ENCODE results near the gene JARID2. TPM values are rescaled to one million over a fixed set of nuclear protein-coding genes. Genes with fewer than 3 reads are reported as not detected.
A peak's percentile ranks its signal among the peaks of the same experiment; 100 is the strongest.

Gene JARID2
- total RNA-seq, 2 experiments from 2014 or later, result 19.0 to 19.5 TPM

DNA sequence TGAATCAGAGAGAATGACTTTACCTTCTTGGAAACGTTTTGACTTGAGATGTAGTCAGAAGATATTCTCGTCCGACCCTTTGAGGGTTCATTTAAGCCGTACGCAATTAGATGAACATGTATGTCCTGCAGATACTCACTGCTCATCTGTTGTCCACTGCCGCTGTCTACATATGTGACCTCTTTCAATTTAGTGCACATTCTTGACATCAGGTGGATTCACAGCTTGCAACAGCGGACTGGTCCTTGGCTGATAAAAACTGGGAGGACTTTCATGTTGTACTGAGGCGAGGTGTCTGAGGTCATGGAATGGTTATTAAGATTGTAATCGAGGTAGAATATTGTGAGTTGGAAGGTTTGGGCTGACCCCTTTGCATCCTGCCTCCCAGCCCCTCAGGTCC lies 194.2 kb downstream of the JARID2 start:
- Histone ChIP-seq H4K20me1 (ENCODE audit: insufficient read depth, low read length) (no peaks in the 10 kb centered on the region), H3K27ac (ENCODE audit: low read depth, low read length, poor library complexity, severe bottlenecking) (no peak overlapping the region), H3K4me2 (ENCODE audit: low read length) (no peak overlapping the region), H3K4me3 (ENCODE audit: low read depth, low read length, poor library complexity, severe bottlenecking) (no peak overlapping the region), H3K4me1 (ENCODE audit: insufficient read depth, low read length, poor library complexity, severe bottlenecking) (peaks cover 13% of the 10 kb centered on the region), H3K9me2 (ENCODE audit: insufficient read depth, low read length) (no peaks in the 10 kb centered on the region), H3K36me3 (ENCODE audit: insufficient read depth, low read length) (no peaks in the 10 kb centered on the region), H3K79me2 (ENCODE audit: insufficient read depth, low read depth, low read length) (no peaks in the 10 kb centered on the region), H2AFZ (ENCODE audit: low read length) (no peak overlapping the region), H3K9me3 (ENCODE audit: low read length) (peaks cover 3% of the 10 kb centered on the region; the same call in 1 of the 2 replicates)
- CTCF ChIA-PET (ENCODE audit: unreplicated experiment), result no interaction called here
- BruUV-seq (replicated peaks), result no TSS peak
- TF ChIP-seq, protein P1, sequence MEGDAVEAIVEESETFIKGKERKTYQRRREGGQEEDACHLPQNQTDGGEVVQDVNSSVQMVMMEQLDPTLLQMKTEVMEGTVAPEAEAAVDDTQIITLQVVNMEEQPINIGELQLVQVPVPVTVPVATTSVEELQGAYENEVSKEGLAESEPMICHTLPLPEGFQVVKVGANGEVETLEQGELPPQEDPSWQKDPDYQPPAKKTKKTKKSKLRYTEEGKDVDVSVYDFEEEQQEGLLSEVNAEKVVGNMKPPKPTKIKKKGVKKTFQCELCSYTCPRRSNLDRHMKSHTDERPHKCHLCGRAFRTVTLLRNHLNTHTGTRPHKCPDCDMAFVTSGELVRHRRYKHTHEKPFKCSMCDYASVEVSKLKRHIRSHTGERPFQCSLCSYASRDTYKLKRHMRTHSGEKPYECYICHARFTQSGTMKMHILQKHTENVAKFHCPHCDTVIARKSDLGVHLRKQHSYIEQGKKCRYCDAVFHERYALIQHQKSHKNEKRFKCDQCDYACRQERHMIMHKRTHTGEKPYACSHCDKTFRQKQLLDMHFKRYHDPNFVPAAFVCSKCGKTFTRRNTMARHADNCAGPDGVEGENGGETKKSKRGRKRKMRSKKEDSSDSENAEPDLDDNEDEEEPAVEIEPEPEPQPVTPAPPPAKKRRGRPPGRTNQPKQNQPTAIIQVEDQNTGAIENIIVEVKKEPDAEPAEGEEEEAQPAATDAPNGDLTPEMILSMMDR (conservative IDR thresholded peaks at IDR 0.05; ENCODE audit: low read length), result no peak
- TF ChIP-seq EZH2phosphoT487 (IDR thresholded peaks at IDR 0.05; ENCODE audit: borderline replicate concordance, low read depth, low read length), result no peak
- POLR2A ChIA-PET, result interaction anchor here (1.2 kb wide), 1 partner anchor 51 kb away, joined by 4 read pairs; no protein-coding TSS in a partner anchor
- no peak for DNase-seq (ENCODE audit: low spot score)
- intact Hi-C loops (cut with micrococcal nuclease; ENCODE audit: unreplicated experiment), result loop anchor here (2.0 to 10.0 kb wide), 2 partner anchors 185 to 1235 kb away; no protein-coding TSS in a partner anchor

DNA sequence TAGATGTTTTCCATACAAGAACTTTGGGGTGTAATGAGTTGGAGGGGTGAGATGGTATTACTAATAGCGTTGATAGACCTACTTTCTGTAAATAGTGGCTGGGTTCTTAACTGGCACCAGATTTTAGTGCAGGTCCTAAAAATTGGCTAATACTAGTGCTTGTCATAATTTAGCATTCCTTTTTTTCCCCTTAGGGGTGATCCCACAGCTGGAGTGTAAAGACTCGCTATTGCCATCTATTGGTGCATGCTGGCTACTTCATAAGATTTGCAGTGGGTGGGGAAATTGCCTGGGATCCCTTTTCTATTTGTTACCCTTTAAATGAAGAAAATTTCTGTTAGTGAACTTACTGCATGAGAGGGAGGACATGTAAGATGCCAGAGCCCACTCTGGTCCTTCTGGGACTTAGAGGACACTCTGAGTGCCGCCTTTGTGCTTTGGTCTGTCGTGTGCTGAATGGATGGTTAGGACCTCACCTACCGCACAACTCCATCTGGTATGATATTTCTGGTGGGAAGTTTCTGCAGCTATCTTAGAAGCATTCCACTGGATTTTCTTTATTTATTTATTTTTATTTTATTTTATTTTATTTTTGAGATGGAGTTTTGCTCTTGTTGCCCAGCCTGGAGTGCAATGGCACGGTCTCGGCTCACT lies 195.5 kb downstream of the JARID2 start:
- TF ChIP-seq EZH2phosphoT487 (IDR thresholded peaks at IDR 0.05; ENCODE audit: borderline replicate concordance, low read depth, low read length), result no peak
- TF ChIP-seq, protein P1 (conservative IDR thresholded peaks at IDR 0.05; ENCODE audit: low read length), result peak; percentile 89
- no peaks in the 10 kb centered on the region for H3K79me2 ChIP-seq (ENCODE audit: insufficient read depth, low read depth, low read length)
- H3K36me3 ChIP-seq (ENCODE audit: insufficient read depth, low read length), result no peaks in the 10 kb centered on the region
- intact Hi-C loops (cut with micrococcal nuclease; ENCODE audit: unreplicated experiment), result loop anchor here (1.0 to 10.0 kb wide), 3 partner anchors 114 to 1237 kb away; no protein-coding TSS in a partner anchor
- DNase-seq (ENCODE audit: low spot score), result peak; percentile 59
- no peak overlapping the region for H3K4me2 ChIP-seq (ENCODE audit: low read length)
- no peak overlapping the region for H3K4me3 ChIP-seq (ENCODE audit: low read depth, low read length, poor library complexity, severe bottlenecking)
- no peak overlapping the region for H2AFZ ChIP-seq (ENCODE audit: low read length)
- peaks cover 11% of the 10 kb centered on the region for H3K4me1 ChIP-seq (ENCODE audit: insufficient read depth, low read length, poor library complexity, severe bottlenecking)
- CTCF ChIA-PET (ENCODE audit: unreplicated experiment), result no interaction called here
- H3K27ac ChIP-seq (ENCODE audit: low read depth, low read length, poor library complexity, severe bottlenecking), result no peak overlapping the region
- no TSS peak for BruUV-seq (replicated peaks)
- no peaks in the 10 kb centered on the region for H3K9me3 ChIP-seq (ENCODE audit: low read length)
- H3K9me2 ChIP-seq (ENCODE audit: insufficient read depth, low read length), result no peaks in the 10 kb centered on the region
- POLR2A ChIA-PET, result interaction anchor here (0.5 to 1.3 kb wide), 3 partner anchors 13 to 149 kb away, joined by 3 to 6 read pairs (median 6); no protein-coding TSS in a partner anchor
- no peaks in the 10 kb centered on the region for H4K20me1 ChIP-seq (ENCODE audit: insufficient read depth, low read length)

DNA sequence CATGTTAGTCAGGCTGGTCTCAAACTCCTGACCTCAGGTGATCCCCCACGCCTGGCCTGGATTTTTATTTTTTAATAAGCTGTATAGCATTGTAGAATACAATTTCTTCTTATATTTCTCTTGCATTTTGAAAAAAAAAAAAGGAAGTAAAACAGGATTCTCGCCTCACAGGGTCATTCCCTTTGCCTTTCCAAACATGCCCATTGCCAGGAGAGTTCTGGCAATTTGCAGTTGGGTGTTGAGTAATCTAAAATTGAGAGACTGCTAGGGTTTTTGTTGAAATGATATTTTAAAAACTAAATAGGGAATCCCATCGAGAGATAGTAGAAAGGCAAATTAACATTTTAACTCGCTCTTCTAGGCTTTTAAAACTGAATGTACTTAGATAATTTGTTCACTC lies 196.1 kb downstream of the JARID2 start:
- Histone ChIP-seq H3K79me2 (ENCODE audit: insufficient read depth, low read depth, low read length) (no peaks in the 10 kb centered on the region), H3K4me3 (ENCODE audit: low read depth, low read length, poor library complexity, severe bottlenecking) (no peak overlapping the region), H3K4me2 (ENCODE audit: low read length) (no peak overlapping the region), H3K36me3 (ENCODE audit: insufficient read depth, low read length) (no peaks in the 10 kb centered on the region), H3K27ac (ENCODE audit: low read depth, low read length, poor library complexity, severe bottlenecking) (no peak overlapping the region), H3K9me3 (ENCODE audit: low read length) (no peaks in the 10 kb centered on the region), H3K9me2 (ENCODE audit: insufficient read depth, low read length) (no peaks in the 10 kb centered on the region), H4K20me1 (ENCODE audit: insufficient read depth, low read length) (no peaks in the 10 kb centered on the region), H3K4me1 (ENCODE audit: insufficient read depth, low read length, poor library complexity, severe bottlenecking) (peaks cover 11% of the 10 kb centered on the region), H2AFZ (ENCODE audit: low read length) (no peak overlapping the region)
- TF ChIP-seq EZH2phosphoT487 (IDR thresholded peaks at IDR 0.05; ENCODE audit: borderline replicate concordance, low read depth, low read length), result no peak
- TF ChIP-seq, protein P1 (conservative IDR thresholded peaks at IDR 0.05; ENCODE audit: low read length), result no peak
- intact Hi-C loops (cut with micrococcal nuclease; ENCODE audit: unreplicated experiment), result loop anchor here (1.0 to 10.0 kb wide), 3 partner anchors 115 to 1237 kb away; no protein-coding TSS in a partner anchor
- BruUV-seq (replicated peaks), result no TSS peak
- no peak for DNase-seq (ENCODE audit: low spot score)
- ChIA-PET POLR2A (interaction anchor here (0.7 to 1.0 kb wide), 2 partner anchors 21 to 150 kb away, joined by 3 to 6 read pairs; no protein-coding TSS in a partner anchor), CTCF (ENCODE audit: unreplicated experiment) (no interaction called here)
